HEK293T (cell line): ENCODE results near the gene AGBL1.

Experiments
- CTCF ChIA-PET: fragments of 350-600 bp; formaldehyde crosslinking; extraction: SDS; loops from one replicate; lab custom pipeline; 2021; ENCODE audit warnings: antibody characterized with exemption, inconsistent platforms; lab: Yijun Ruan, JAX
- POLR2A ChIA-PET: fragments of 350-600 bp; formaldehyde crosslinking; extraction: SDS; loops from one replicate; lab custom pipeline; 2020; ENCODE audit warnings: antibody characterized with exemption, inconsistent platforms; lab: Yijun Ruan, JAX
- DNase-seq: peaks from one replicate; pipeline ENCODE4 v3.0.0; 2012; ENCODE audit warnings: mixed read lengths; ENCODE audit errors: extremely low spot score
- ARNT ChIP-seq: fragments of 450-650 bp; IDR thresholded peaks from 2 replicates; pipeline ENCODE4 v1.6.1; 2017; ENCODE audit warnings: mild to moderate bottlenecking
- BHLHE40 ChIP-seq: fragments of 450-650 bp; IDR thresholded peaks from 2 replicates; pipeline ENCODE4 v1.6.1; 2016; ENCODE audit warnings: mild to moderate bottlenecking, moderate library complexity, borderline replicate concordance
- CTBP1 ChIP-seq: fragments of 450-650 bp; IDR thresholded peaks from 2 replicates; pipeline ENCODE4 v1.6.1; 2016; ENCODE audit warnings: borderline replicate concordance
- ELF4 ChIP-seq: fragments of 450-650 bp; IDR thresholded peaks from 2 replicates; pipeline ENCODE4 v1.6.1; 2017; ENCODE audit warnings: antibody characterized with exemption
- FOXA1 ChIP-seq: fragments of 450-650 bp; IDR thresholded peaks from 2 replicates; pipeline ENCODE4 v1.6.1; 2016; ENCODE audit warnings: mild to moderate bottlenecking
- FOXK2 ChIP-seq: fragments of 450-650 bp; IDR thresholded peaks from 2 replicates; pipeline ENCODE4 v1.6.1; 2016; ENCODE audit warnings: mild to moderate bottlenecking
- FOXM1 ChIP-seq: fragments of 450-650 bp; IDR thresholded peaks from 2 replicates; pipeline ENCODE4 v1.6.1; 2017; ENCODE audit warnings: mild to moderate bottlenecking, borderline replicate concordance
- HDGF ChIP-seq: fragments of 450-650 bp; IDR thresholded peaks from 2 replicates; pipeline ENCODE4 v1.6.1; 2017; ENCODE audit warnings: antibody characterized with exemption, borderline replicate concordance
- L3MBTL2 ChIP-seq: fragments of 450-650 bp; conservative IDR thresholded peaks from 2 replicates; pipeline ENCODE4 v1.6.1; 2016; ENCODE audit warnings: mild to moderate bottlenecking
- LEF1 ChIP-seq: fragments of 450-650 bp; IDR thresholded peaks from 2 replicates; pipeline ENCODE4 v1.6.1; 2017; ENCODE audit warnings: mild to moderate bottlenecking, borderline replicate concordance
- NFRKB ChIP-seq: fragments of 450-650 bp; IDR thresholded peaks from 2 replicates; pipeline ENCODE4 v1.6.1; 2016; ENCODE audit warnings: mild to moderate bottlenecking, moderate library complexity
- SP1 ChIP-seq: fragments of 450-650 bp; IDR thresholded peaks from 2 replicates; pipeline ENCODE4 v1.6.1; 2017
- SUZ12 ChIP-seq: fragments of 450-650 bp; IDR thresholded peaks from 2 replicates; pipeline ENCODE4 v1.6.1; 2016; ENCODE audit warnings: mild to moderate bottlenecking
- TARDBP ChIP-seq: fragments of 450-650 bp; IDR thresholded peaks from 2 replicates; pipeline ENCODE4 v1.6.1; 2016
- ZNF384 ChIP-seq: fragments of 450-650 bp; IDR thresholded peaks from 2 replicates; pipeline ENCODE4 v1.6.1; 2016
- TF ChIP-seq, protein P1 (sequence below): fragments of 450-650 bp; IDR thresholded peaks from 2 replicates; pipeline ENCODE4 v1.6.1; 2016

The AGBL1 gene

DNA sequence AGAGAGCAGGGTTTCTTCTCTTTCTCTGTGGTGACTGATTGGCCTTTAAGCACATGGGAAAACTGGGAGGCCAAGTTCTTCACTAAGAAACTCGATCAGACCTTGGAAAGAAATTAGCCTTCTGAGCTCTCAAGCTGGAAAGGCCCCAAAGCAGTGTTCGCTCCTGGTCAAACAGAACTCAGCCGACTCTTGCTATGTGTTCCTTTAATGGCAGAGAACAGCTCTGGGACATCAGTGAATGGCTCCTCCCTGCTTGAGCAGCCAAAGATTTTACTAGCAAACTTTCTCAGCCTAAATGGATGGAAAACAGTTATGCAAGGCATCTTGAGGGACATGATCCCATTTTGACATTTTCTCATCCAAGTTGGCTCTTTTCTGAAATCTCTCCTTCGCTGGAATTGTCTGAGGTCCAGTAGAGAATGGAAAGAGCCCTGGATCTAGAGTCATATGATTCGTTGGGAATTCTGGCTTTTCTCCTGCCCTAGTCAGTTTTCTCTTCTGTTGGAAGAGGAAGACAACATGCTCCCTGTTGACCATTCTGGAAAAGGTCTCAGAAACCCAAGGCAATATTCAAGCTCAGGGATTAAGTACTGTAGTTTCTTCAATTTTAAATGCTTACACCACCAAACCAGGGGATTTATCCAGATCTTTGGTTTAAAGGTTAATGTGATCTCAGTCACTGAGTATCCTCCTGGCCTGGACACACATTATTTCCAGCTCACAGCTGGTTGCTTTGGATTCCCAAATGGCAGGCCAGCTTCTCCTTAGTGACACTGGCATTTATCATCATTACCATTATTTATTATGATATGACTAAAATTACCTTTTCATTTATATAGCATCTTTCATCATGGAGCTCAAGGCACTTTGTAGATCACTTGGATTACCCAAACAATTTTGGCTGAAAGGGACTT, 319.6 kb downstream of the AGBL1 start:
- DNase-seq = no peak
- ChIA-PET CTCF (no interaction called here), POLR2A (no interaction called here)

DNA sequence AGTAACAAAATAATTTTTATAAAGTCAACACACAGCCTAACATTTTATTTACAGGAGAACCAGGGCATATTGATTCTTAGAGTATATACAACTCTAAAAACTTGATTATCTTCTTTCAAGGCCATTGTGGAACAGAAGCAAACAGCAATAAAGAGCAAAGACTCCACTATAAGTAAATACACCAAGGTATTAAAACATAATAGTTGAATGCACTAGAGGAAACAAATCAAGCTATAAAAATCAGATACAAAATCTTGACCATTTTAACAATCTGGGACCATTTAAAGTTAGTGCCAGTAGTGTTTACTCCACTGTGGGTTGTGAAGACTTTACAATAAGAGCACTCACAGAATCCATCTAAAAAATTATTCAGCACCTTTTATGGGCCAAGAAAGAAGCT, 323.6 kb downstream of the AGBL1 start:
- no peak for DNase-seq
- CTCF ChIA-PET = no interaction called here
- no peak for TF ChIP-seq SUZ12
- no peak for TF ChIP-seq FOXM1
- no peak for TF ChIP-seq ARNT
- no peak for TF ChIP-seq TARDBP
- TF ChIP-seq NFRKB = no peak
- no peak for TF ChIP-seq ELF4
- TF ChIP-seq SP1 = no peak
- TF ChIP-seq BHLHE40 = no peak
- no peak for TF ChIP-seq CTBP1
- TF ChIP-seq ZNF384 = no peak
- TF ChIP-seq FOXK2 = no peak
- TF ChIP-seq FOXA1 = no peak
- no peak for TF ChIP-seq HDGF
- POLR2A ChIA-PET = no interaction called here

More for the DNA sequence above, 319.6 kb downstream of the AGBL1 start:
- no peak for TF ChIP-seq FOXA1
- no peak for TF ChIP-seq CTBP1
- no peak for TF ChIP-seq ELF4
- TF ChIP-seq ARNT = no peak
- TF ChIP-seq ZNF384 = no peak
- TF ChIP-seq, protein P1, sequence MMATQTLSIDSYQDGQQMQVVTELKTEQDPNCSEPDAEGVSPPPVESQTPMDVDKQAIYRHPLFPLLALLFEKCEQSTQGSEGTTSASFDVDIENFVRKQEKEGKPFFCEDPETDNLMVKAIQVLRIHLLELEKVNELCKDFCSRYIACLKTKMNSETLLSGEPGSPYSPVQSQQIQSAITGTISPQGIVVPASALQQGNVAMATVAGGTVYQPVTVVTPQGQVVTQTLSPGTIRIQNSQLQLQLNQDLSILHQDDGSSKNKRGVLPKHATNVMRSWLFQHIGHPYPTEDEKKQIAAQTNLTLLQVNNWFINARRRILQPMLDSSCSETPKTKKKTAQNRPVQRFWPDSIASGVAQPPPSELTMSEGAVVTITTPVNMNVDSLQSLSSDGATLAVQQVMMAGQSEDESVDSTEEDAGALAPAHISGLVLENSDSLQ = no peak

DNA sequence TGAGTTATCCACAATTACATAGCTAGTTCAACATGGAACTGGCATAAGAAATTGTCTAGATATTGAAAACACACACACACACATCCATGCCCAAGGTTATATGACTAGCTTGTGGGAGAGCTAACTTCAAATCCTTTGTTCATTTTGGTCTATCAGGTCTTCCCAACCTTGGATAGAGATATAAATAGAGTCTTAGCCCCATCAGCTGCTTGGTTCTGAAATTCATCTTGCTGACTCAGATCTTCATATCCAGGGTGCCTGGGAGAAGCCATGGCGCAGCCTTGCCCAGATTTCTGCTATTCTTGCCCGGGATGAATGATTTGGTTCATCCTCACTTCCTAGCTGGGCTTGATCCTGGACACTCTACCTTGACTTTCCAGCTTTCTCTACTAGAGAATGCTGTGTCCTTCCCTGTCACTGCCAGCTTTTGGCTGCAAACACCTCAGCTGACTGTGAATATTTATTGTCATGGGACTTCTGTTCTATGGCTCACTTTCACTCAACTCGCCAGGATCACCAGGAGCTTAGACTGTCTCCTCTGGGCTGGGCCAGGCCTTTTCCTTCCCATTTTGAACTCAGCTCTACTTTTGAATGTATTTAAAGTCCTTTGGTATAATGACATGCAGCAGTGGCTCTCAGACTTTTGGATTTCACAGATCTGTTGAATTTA, 324.4 kb downstream of the AGBL1 start:
- no peak for DNase-seq
- TF ChIP-seq FOXA1 = no peak
- TF ChIP-seq TARDBP = no peak
- TF ChIP-seq SP1 = no peak
- TF ChIP-seq ARNT = no peak
- TF ChIP-seq LEF1 = no peak
- TF ChIP-seq ELF4 = no peak
- no peak for TF ChIP-seq FOXK2
- no peak for TF ChIP-seq ZNF384
- TF ChIP-seq NFRKB = no peak
- TF ChIP-seq, protein P1 = no peak
- no peak for TF ChIP-seq SUZ12
- TF ChIP-seq BHLHE40 = no peak
- no peak for TF ChIP-seq L3MBTL2
- no peak for TF ChIP-seq HDGF
- no peak for TF ChIP-seq CTBP1
- TF ChIP-seq FOXM1 = no peak
- CTCF ChIA-PET = no interaction called here
- POLR2A ChIA-PET = no interaction called here

DNA sequence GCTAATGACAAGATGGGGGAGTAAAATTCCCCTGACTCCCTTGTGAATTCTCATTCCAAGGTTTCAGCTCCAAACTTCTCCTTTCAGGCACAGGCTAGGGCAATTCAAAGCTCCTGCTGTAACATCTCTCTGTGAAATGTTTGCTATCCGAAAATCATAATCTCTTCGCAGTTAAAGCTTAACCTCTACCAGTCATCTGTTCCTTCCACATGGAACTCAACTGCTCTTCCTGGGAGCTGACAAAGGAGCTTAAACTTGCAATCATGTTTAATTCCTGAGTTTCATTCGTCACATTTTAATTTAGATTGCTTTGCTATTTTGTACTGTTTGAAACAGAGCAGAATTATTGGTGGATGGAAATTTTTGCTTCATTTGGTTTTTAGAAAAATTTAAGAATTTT, 328.6 kb downstream of the AGBL1 start:
- no peak for DNase-seq
- ChIA-PET CTCF (no interaction called here), POLR2A (no interaction called here)
- TF ChIP-seq SUZ12 (no peak), TARDBP (no peak), ARNT (no peak), FOXA1 (no peak), SP1 (no peak), FOXM1 (no peak), ELF4 (no peak), HDGF (no peak), ZNF384 (no peak), LEF1 (no peak), CTBP1 (no peak), BHLHE40 (no peak), FOXK2 (no peak)
- TF ChIP-seq, protein P1 = no peak

DNA sequence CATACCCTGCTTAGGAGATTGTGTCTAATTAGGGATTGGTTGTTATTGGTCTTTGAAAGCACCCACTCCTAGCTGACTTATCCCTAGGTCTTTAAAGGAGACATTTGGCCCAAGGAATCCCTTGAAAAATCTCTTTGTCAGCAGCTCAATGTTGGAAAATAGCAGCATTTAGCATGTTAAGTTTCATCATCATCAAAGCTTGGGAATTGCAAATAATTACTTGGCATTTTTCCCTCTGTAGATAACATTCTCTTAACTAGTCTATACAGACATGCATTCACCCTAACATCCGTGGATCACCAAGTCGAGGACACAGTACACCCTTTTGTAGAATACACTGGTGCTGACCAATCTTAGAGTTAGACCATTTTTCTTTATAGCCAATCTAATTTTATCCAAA, 332.2 kb downstream of the AGBL1 start:
- ChIA-PET CTCF (interaction anchor here (0.6 kb wide), 1 partner anchor 108 kb away, joined by 3 read pairs; no protein-coding TSS in a partner anchor), POLR2A (interaction anchor here (0.6 kb wide), 1 partner anchor 21 kb away, joined by 3 read pairs; no protein-coding TSS in a partner anchor)
- no peak for DNase-seq
- no peak for TF ChIP-seq TARDBP
- TF ChIP-seq, protein P1 = no peak
